GM18502 (cell line): ENCODE results near the gene DNAJC12.
"Not testable (repeated sequence)": the region's sequence is repeated elsewhere in the genome, so short reads cannot be mapped to it uniquely, and the experiment has no call there.

Source experiments
- ATAC-seq: cut with Tn5 transposase; IDR thresholded peaks from one replicate; pipeline ENCODE4 v1.9.1; 2021; ENCODE audit warnings: mild to moderate bottlenecking; ENCODE audit not compliant: unreplicated experiment, poor library complexity

Gene DNAJC12

DNA sequence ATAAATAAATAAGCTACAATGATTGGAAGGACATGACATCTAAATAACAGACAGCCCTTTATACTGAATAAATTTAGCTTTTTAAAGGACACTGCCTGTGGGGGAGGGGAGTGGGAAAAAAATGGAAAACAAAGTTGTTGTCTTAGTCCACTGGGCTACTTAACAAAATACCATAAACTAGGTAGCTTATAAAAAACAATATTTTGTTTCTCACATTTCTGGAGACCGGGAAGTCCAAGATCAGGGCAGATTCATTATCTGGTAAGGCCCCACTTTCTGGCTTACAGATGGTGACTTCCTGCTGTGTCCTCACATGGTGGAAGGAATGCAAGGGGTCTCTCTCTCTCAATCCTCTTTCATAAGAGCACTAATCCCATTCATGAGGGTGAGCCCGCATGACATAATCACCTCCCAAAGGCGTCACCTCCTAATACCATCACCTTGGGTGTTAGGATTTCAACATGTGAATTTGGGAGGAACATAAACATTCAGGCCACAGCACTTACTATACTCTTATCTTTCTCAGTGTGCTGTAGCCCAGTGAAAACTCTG, 43.0 kb downstream of the DNAJC12 start:
- no peak for ATAC-seq

DNA sequence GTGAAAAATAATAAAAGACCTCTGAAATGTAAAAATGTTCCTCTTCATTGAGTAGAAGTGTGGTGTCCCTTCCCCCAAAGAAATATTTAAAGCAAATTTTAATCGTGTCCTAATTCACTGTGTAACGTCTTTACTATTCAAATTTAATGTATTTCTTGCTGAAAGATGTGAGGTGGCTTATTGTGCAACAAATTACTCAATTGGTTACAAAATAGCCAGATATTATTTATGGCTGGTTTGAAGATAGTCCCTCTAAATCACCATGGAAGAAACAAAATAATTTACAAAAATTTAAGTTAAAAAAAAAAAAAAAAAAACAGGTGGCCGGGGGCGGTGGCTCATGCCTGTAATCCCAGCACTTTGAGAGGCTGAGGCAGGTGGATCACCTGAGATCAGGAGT, 43.7 kb downstream of the DNAJC12 start:
- ATAC-seq, result no peak

DNA sequence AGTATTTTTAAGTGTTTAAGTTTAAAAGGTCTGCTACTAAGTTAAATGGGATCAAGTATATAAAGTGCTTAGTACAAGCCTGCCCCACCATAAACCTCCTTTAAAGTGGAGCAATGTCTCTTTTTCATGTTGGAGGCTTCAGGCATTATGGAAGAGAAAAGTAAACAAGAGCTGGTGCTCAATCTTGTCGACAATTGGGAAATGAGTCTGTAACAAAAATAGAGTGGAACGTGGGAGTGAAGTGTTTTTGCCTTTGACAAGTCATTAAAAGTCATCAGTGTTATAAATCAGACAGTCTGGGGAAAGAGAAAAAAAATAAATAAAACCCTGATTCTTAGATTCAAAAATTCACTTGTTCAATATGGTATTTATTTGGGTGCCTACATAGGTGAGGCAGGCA, 44.7 kb downstream of the DNAJC12 start:
- ATAC-seq, result no peak

DNA sequence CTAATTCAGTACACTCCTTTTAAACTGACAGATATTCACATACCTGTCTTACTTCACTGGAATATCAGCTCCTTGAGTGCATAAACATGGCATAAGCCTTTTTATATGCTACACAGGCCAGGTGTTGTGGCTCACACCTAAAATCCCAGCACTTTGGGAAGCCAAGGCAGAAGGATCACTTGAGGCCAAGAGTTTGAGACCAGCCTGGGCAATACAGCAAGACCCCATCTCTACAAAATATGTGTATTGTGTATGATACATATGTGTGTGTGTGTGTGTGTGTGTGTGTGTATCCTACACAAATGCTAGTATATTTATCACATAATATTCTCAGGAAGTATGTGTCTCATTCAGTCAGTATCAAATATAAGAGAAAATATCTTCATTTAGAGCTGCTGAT, 45.3 kb downstream of the DNAJC12 start:
- ATAC-seq, result no peak

DNA sequence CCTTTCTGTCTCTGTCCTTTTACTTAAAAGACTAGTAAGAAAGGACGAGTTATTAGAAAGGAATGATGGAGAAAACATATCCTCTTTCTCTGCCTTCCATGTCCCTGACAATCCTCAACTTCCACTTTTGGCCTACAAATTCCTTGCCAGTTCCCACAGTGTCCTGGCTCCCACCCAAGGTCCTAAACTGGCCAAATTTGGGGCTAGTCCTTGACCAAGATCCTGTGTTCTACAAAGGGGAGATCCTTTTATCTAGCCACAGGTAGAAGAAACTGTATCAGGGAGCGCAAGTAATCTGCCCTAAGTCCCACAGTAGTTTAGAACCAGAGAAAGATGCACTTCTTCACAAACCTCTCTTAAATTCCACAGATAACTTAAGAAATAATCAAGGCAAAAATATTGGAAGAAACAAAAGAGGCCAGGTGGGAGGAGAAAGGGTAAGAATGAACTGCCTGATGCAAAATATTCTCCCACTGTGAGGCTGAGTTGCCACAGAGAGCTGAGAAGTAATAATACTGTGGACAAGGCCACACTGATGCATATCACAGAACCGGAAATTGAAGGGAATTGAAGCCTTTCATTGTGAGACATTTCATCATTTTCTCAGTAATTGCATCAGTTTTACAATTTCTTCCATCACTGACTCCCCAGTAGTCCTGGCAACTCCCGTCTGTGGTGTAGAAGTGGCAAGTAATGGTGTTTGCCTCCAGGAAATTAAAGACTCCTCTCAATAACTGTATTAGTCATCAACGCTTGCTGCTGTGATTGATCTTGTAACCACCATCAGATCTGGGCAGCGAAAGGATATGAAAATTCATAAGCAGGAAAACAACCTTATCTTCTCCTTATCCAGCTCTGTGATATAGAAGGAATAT, 47.2 kb downstream of the DNAJC12 start:
- ATAC-seq, result peak; percentile 73

DNA sequence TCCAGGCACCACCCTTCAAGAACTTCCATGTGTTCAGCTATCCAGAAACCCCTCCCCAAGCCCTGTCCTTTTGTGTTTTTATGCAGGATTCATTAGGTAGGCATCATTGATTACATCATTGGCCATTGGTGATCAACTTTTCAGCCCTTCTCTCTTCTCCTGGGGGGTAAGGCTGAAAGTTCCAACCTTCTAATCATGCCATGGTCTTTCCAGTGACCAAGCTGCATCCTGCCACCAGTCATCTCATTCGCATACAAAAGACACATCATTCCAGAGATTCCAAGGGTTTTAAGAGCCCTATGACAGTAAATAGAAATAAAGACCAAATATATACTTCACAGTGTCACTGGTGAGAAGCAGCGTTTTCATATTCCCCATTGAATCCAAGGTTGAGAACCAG, 48.2 kb downstream of the DNAJC12 start:
- ATAC-seq, result no peak

DNA sequence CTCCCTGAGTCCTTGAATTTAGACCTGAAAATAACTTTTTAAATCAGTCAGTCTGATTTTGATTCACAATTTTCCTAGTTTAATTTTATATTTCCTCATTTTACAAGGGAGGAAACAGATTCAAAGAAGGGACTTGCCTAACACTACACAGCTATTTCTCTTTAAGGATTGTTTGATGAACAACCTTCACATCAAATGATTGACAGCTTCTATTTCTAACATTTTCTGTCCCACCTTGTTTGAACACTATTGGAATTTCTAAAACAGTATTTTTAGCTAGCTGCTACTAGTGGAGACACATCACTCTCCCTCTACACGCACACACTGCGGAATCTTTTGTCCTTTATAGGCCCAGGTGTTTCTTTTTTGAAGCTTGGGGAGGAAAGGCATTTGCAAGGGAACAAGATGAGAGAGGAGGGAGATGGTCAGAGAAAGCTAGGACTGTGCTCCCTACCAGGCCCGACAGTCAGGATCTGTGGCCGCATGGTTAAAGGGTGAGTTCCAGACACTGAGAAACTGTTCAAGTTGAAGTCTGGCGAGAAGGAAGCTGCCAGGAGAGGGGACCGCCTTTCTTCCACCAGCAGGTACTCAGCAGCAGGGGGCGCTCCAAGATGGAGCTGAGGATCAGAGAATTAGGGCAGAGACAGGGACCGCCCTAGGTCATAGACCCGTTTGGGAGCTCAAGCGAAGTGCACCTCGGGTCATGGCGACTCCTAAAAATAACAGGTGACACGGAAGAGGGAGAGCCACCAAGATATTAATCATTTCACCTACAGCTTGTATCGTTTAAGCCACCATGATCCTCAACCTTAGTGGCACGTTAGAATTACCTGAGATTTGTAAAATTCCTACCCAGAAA, 49.7 kb downstream of the DNAJC12 start:
- ATAC-seq, result peak; percentile 74

DNA sequence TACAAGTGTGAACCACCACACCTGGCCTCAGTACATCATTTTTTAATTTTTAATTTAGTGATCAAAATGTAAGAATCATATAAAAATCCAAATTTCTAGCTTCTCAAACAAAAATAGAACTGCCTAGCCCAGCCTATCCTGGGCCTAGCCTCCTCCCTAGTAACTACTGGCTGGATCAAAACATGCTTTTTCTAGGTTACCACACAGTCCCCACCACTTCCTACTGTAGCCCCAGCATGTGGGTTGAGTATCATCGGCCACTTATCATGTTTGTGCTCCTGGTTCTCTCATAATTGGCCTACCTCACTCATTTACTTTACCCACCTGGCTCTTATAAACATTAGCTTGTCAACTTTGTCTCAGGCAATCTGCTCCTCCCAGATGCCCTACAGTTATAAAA, 52.9 kb downstream of the DNAJC12 start:
- ATAC-seq, result no peak

DNA sequence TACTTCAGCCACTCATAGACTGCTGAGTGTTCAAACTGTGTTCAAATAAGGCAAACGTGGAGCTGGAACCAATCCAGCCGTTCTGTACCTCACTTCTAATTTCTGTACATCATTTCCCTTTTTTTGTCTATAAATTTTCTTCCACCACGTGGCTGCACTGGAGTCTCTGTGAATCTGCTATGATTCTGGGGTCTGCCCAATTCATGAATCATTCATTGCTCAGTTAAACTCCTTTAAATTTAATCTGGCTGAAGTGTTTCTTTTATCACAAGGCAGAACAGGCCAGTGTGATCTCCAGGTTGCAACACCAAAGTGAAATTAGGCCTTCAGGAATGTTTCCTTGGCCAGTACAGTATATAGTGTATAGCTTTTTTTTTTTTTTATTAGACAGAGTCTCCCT, 53.5 kb downstream of the DNAJC12 start:
- no peak for ATAC-seq

DNA sequence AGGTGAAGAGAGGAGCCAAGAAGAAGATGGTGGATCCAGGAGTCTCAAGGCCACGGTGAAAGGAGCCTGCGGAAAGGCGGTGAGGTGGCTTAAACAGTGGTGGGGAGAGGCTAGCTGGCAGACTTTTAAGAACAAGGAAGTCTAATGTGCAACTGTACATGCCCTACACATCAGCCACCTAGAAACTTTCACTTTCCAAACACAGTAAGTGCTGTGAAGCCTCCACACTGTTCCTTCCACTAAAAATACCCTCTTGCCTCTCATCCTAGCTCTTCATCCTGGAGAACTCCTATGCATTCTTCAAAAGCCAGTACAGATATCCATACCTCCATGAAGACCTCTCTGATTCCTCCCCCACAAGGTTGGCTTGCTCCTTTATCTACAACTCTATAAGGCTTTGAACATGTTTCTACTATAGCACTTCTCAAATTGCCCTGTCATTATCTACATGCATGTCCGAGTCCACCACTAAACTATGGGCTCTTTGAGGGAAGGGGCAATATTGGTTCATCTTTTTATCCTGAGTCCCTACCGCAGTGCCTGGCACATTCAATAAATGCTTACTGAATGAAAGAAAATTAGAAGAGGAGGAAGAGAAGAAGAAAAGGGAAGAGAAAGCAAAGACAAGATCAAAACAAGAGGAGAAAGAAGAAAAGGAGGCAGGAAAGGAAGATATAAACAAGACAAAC, 54.2 kb downstream of the DNAJC12 start:
- ATAC-seq, result peak; percentile 47

DNA sequence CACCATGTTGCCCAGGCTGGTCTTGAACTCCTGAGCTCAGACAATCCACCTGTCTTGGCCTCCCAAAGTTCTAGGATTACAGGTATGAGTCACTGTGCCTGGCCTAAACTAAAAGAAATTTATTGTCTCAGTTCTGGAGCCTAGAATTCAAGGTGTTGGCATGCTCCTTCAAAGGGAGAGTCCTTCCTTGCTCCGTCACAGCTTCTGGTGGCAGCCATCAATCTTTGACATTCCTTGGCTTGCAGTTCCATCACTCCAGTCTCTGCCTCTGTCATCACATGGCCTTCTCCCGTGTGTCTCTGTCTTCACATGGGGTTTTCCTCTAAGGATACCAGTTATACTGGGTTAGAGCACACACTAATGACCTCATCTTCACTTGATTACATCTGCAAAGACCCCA, 55.5 kb downstream of the DNAJC12 start:
- ATAC-seq, result no peak

DNA sequence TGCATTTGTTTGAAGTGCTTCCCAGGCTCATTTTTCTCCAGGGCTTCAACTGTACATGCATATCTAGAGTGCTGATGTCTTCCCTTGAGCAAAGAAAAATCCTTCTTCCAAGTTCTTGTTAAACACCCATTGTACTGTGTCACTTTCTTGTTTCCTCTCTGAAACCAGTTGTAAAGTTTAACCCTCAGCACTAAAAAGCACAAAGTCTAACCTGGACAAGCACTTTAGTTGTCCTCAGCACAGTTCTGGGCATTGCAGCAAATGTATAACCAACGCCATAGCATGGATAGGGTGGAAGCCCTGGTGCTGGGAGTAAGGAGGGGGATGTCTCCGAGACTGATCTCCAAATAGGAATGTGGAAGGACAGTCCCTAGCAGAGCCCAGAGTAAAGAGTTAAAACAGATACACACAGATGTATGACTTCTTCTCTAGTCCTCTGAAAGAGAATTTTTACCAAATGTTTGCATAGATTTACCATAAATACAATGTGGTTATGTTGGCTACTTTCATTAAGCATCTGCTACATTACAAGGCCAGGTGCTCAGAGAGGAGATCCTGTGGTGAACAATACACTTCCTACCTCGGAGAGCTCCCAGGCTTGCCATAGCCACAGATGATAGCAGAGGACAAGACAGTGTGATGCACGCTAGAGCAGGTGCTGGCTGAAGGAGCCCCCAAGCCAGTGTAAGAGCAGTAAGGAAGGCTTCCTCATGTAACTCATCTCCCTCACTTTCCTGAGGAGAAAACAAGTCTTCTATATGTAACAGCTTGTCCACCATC, 57.0 kb downstream of the DNAJC12 start:
- peak; percentile 72 for ATAC-seq

DNA sequence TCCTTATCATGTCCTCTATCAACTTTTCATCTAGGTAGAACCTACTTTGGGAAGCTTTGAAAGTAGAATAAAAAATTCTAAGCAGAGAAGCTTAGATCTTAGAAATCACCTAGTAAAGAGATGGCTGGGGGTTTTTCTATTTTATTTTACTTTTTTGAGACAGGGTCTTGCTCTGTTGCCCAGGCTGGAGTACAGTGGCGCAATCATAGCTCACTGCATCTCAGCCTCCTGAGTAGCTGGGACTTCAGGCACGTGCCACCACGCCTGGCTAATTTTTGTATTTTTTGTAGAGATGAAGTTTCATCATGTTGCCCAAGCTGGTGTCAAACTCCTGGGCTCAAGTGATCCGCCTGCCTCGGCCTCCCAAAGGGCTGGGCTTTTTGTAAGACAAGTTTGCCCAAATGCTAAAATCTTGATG, 57.8 kb downstream of the DNAJC12 start:
- not testable (repeated sequence) for ATAC-seq

DNA sequence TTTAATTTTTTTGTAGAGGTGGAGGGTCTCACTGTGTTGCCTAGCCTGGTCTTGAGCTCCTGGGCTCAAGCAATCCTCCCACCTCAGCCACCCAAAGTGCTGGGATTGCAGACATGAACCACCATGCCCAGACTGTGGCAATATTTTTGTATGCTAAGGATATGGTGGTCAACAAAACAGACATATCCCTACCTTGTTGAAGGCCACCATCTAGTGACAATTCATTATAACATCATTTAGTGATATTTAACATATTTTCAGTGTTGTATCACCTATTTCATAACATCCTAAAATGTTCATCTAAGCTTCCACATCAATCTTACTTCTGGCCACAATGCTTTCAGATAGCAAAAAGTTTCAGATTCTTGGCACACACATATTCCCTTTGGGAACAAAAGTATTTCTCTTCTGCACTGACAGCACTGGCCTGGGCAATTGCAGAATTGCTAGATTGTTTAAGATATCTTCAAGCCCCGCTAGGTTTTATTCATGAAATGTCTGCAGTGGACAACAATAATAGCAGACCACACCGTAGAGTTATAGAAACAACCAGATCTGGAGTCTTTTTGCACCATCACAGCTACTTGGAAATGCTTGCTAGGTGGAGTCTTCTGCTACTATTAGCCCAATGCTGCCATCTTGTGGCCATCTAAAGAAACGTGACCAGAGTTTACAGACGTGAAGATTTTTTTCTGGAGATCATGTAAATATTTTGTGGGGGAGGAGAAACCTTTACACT, 58.4 kb downstream of the DNAJC12 start:
- peak; percentile 47 for ATAC-seq

DNA sequence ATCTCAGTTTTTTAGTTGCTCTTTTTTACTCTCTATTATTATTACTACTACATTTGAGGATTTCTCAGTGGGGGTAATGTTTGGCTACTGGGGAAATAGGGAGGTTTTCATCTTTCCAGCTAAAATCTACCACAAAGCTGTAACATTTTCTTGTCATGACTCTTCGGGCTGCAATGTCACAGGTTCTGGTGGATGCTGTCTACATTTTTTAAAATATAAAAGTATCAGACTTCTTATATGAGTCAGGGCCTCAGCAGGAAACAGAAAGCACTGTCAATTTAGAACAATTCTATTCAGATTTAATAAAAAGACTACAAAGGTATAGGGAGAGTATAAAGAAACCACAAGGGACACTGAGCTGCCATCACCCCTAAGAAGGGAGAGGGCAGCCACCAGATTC, 61.6 kb downstream of the DNAJC12 start:
- ATAC-seq, result no peak

DNA sequence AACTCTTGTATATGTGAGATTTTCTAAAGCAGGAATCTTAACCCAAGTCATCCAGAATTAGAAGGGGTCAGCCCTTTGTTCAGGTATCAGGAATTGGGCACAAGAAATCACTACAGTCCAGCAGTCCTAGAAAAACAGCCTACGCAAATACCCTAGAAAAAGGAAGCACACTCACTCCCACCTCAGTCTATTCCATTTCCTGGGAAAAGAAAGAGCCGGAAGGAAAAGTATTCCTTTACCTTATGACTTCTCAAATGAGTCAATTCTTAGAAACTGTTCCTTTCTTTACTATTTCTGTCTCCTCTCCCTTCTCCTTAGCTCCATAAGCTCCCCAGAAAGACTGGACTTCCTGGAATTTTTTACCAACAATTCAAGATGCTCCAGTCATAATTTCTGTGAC, 62.7 kb downstream of the DNAJC12 start:
- no peak for ATAC-seq

DNA sequence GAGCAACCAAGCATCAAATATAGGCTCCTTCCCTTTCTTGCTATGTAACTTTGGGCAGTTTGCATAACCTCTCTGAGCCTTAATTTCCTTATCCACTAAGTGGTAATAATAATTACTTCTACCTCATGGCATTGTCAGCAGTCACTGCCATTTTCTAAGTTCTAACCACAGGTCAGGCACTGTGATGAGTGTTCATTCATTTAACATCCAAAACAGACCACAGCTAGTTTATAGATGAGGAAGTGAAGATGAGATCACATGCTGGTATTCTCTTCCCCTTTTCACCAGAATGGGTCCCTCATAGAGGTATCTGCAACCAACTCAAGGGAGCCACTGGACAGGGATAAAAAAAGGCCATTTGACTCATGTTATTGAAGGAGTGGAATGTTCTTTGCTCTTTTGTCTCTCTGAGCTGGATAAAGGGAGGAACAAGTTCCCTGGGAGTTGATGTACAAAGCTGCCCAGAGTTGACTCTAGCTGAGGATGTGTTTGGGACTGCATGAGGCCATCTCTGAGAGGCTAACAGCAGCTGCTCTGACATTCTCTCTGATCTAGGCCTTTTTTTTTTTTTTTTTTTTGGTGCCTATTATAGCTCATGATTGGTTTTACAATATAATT, 65.0 kb downstream of the DNAJC12 start:
- peak; percentile 95 for ATAC-seq

DNA sequence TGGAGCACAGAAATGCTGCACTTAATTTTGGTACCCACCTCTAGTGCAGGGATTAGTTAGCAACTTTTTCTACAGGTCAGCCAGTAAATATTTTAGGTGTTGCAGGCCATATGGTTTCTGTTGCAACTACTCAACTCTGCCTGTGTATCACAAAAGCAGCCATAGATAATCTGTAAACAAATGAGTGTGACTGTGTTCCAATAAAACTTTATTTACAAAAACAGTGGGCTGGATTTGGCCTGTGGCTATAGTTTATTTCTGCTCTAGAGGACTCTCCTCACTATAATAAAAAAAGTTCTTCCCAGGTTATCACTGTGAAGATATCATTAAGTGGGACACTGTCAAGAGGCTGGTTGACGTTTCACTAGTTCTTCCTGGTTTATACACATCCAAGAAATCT, 65.8 kb downstream of the DNAJC12 start:
- ATAC-seq, result no peak

DNA sequence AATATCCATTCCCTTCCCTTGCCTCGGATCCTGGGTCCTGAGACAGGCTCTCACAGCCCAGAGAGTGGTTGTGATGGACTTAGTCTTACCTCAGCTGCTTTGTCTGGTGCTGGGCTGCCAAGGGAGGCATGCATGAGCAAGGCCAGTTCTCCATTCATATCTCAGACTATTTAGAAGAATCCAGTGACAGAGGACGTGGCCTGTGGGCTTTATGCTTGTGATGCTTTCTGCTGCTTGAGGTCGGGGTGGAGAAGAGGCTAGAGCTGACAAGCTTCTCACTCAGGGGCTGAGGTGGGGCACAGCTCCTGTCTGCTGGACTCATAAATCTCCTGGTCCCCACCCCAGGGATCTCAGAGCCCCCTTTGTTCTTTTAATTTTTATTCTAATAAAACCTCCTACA, 66.8 kb downstream of the DNAJC12 start:
- ATAC-seq, result peak; percentile 1
